ENCODE measurements around the gene PTPRG. TPM values are rescaled to one million over a fixed set of nuclear protein-coding genes. Genes with fewer than 3 reads are reported as not detected.

The PTPRG gene
- total and polyA plus RNA-seq, 4 donors: 3.6 to 35.6 (median 8.1) TPM

DNA sequence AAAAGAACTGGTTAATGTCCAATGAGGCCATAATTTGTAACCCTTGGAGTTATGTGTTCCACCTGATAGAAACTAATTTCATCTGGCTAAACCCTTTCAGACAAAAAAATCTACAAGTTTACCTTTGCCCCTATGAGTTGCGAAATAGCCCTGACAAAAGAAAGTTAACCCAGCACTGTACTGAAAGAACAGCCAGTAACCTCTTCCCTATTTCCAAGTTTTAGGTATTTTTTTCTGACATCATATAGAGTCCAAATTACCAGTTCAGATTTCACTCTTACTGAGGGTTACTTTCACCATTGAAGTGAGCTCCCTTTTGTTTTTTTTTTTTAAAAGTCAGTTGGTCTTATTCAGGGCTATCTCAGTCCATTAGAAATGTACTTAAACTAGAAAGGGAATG is 42.8 kb upstream of the PTPRG start:
- peak; percentile 48 for TF ChIP-seq HNF4G (IDR thresholded peaks at IDR 0.05)
- TF ChIP-seq RXRA (IDR thresholded peaks at IDR 0.05): peak; percentile 78 to 87
- TF ChIP-seq FOXA1 (IDR thresholded peaks at IDR 0.05): no peak
- TF ChIP-seq FOXA2 (IDR thresholded peaks at IDR 0.05): no peak
- TF ChIP-seq HNF4A (conservative IDR thresholded peaks at IDR 0.05): peak; percentile 90 to 92
- TF ChIP-seq RAD21 (IDR thresholded peaks at IDR 0.05): peak; percentile 35 to 38
- peak in 1 of 2 donors; percentile 75 for TF ChIP-seq JUND (IDR thresholded peaks at IDR 0.05)
- TF ChIP-seq CTCF (IDR thresholded peaks at IDR 0.05; ENCODE audit: low read depth, low read length, missing input control): no peak
- TF ChIP-seq MAX (IDR thresholded peaks at IDR 0.05): peak; percentile 55
- TF ChIP-seq SP1 (IDR thresholded peaks at IDR 0.05): peak; percentile 88
- TF ChIP-seq NR2F2 (IDR thresholded peaks at IDR 0.05): no peak
- TF ChIP-seq YY1 (IDR thresholded peaks at IDR 0.05): peak; percentile 57
- no peak for TF ChIP-seq GABPA (IDR thresholded peaks at IDR 0.05 in 1 of 2, conservative IDR thresholded peaks at IDR 0.05 in 1 of 2)
- peak; percentile 69 for TF ChIP-seq REST (IDR thresholded peaks at IDR 0.05)
- TF ChIP-seq, protein P1, sequence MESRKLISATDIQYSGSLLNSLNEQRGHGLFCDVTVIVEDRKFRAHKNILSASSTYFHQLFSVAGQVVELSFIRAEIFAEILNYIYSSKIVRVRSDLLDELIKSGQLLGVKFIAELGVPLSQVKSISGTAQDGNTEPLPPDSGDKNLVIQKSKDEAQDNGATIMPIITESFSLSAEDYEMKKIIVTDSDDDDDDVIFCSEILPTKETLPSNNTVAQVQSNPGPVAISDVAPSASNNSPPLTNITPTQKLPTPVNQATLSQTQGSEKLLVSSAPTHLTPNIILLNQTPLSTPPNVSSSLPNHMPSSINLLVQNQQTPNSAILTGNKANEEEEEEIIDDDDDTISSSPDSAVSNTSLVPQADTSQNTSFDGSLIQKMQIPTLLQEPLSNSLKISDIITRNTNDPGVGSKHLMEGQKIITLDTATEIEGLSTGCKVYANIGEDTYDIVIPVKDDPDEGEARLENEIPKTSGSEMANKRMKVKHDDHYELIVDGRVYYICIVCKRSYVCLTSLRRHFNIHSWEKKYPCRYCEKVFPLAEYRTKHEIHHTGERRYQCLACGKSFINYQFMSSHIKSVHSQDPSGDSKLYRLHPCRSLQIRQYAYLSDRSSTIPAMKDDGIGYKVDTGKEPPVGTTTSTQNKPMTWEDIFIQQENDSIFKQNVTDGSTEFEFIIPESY (IDR thresholded peaks at IDR 0.05): peak; percentile 43
- no peak for TF ChIP-seq TAF1 (conservative IDR thresholded peaks at IDR 0.05)
- peak in 1 of 2 donors; percentile 63 for TF ChIP-seq EGR1 (IDR thresholded peaks at IDR 0.05; ENCODE audit: low read depth in 2 of 2)
- TF ChIP-seq, protein P2, sequence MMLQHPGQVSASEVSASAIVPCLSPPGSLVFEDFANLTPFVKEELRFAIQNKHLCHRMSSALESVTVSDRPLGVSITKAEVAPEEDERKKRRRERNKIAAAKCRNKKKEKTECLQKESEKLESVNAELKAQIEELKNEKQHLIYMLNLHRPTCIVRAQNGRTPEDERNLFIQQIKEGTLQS (IDR thresholded peaks at IDR 0.05): peak; percentile 14
- Histone ChIP-seq H3K36me3 (ENCODE audit: control insufficient read depth in 4 of 4, insufficient read depth in 3 of 4, low read depth in 1 of 4, low read length in 3 of 4) (no peaks in the 10 kb centered on the region), H3K4me1 (ENCODE audit: control insufficient read depth in 4 of 4, insufficient read depth in 4 of 4, low read length in 3 of 4) (peaks cover 0 to 5% (median 3%) of the 10 kb centered on the region in 4 donors), H3K27ac (ENCODE audit: low read depth in 1 of 2, low read length in 2 of 2) (no peak overlapping the region), H3K9me3 (ENCODE audit: control insufficient read depth in 4 of 4, low read length in 3 of 4) (no peaks in the 10 kb centered on the region), H3K4me3 (ENCODE audit: low read depth in 1 of 3, low read length in 3 of 3) (no peak overlapping the region), H3K9ac (ENCODE audit: low read depth in 1 of 2, low read length in 2 of 2) (no peak overlapping the region), H3K27me3 (ENCODE audit: control insufficient read depth in 4 of 4, insufficient read depth in 4 of 4, low read length in 3 of 4) (no peaks in the 10 kb centered on the region)
- DNase-seq (ENCODE audit: low spot score): no peak
- 39% methylated on average over 1 of the region's 1 CpG for WGBS

Measured in liver (tissue), 9 donors.